OCI-LY7 (cell line): ENCODE data around the gene STAG1.
"Not testable (repeated sequence)": the region's sequence is repeated elsewhere in the genome, so short reads cannot be mapped to it uniquely, and the experiment has no call there.

Source experiments
- CTCF ChIP-seq: fragments of 200-600 bp; sonication (generic); conservative IDR thresholded peaks from 2 replicates; pipeline ENCODE4 v1.5.1; 2014; ENCODE audit warnings: mild to moderate bottlenecking, antibody characterized with exemption, low read length, moderate library complexity, mixed read lengths
- EZH2phosphoT487 ChIP-seq: fragments of 200-600 bp; sonication (generic); IDR thresholded peaks from 2 replicates; pipeline ENCODE4 v1.6.1; 2018; ENCODE audit warnings: low read depth, borderline replicate concordance, mild to moderate bottlenecking, mixed run types, antibody characterized with exemption, low read length, moderate library complexity, mixed read lengths

- not testable (repeated sequence) for TF ChIP-seq CTCF, EZH2phosphoT487
Measured at GRCh38 chr3:136709775-136710174, 42.4 kb downstream of the STAG1 start.
